Caco-2 (cell line): ENCODE measurements around the gene ANO8. TPM values are rescaled to one million over a fixed set of nuclear protein-coding genes. Genes with fewer than 3 reads are reported as not detected.
A peak's percentile ranks its signal among the peaks of the same experiment; 100 is the strongest.

Experiments used
- BruUV-seq: library from RNA; stranded (reverse); fragments of 400-500 nt; replicated peaks from 2 replicates; lab custom pipeline; 2021; lab: Mats Ljungman, UMichigan
- CTCF ChIA-PET: fragments of 300-600 bp; sonication (Branson Sonifier 250); formaldehyde crosslinking; loops from one replicate; lab custom pipeline; 2022; ENCODE audit warnings: antibody characterized with exemption; lab: Charles Lee
- POLR2A ChIA-PET: fragments of 300-600 bp; sonication (Branson Sonifier 250); formaldehyde crosslinking; loops from one replicate; lab custom pipeline; 2022; ENCODE audit warnings: antibody characterized with exemption; lab: Charles Lee
- DNase-seq, 2 experiments: peaks; one replicate each; pipeline versions ENCODE4 v3.0.0 to v3.0.0-alpha.2; 2020 to 2022
- H3K27me3 ChIP-seq: replicated peaks from 2 replicates; pipeline ENCODE4 v1.6.0; 2011; ENCODE audit warnings: low read length; ENCODE audit not compliant: control insufficient read depth, insufficient read depth
- H3K36me3 ChIP-seq: 2 replicates; pipeline ENCODE4 v1.5.1; 2011; ENCODE audit warnings: low read length; ENCODE audit not compliant: control insufficient read depth, insufficient read depth
- H3K4me1 ChIP-seq: fragments of 250-450 bp; sonication (Bioruptor Pico); 2 replicates; pipeline ENCODE4 v1.5.1; 2020; ENCODE audit warnings: mild to moderate bottlenecking
- H3K4me3 ChIP-seq: 2 replicates; pipeline ENCODE4 v1.5.1; 2011; ENCODE audit warnings: low read depth, mild to moderate bottlenecking, control low read depth, low read length
- H3K9me3 ChIP-seq: fragments of 250-450 bp; sonication (Bioruptor Pico); 2 replicates; pipeline ENCODE4 v1.5.1; 2020; ENCODE audit warnings: mild to moderate bottlenecking, moderate library complexity
- H3K27ac Mint-ChIP-seq: one replicate; pipeline ENCODE4 v1.8.0; 2022; ENCODE audit warnings: mixed read lengths; ENCODE audit not compliant: unreplicated experiment
- H3K27me3 Mint-ChIP-seq: one replicate; pipeline ENCODE4 v1.8.0; 2022; ENCODE audit warnings: mixed read lengths; ENCODE audit not compliant: insufficient read depth, unreplicated experiment
- H3K36me3 Mint-ChIP-seq: one replicate; pipeline ENCODE4 v1.8.0; 2022; ENCODE audit warnings: mild to moderate bottlenecking, mixed read lengths; ENCODE audit not compliant: insufficient read depth, unreplicated experiment
- H3K4me1 Mint-ChIP-seq: one replicate; pipeline ENCODE4 v1.8.0; 2022; ENCODE audit warnings: low read depth, mixed read lengths; ENCODE audit not compliant: unreplicated experiment
- H3K4me3 Mint-ChIP-seq: one replicate; pipeline ENCODE4 v1.8.0; 2022; ENCODE audit warnings: mild to moderate bottlenecking, moderate library complexity, mixed read lengths; ENCODE audit not compliant: unreplicated experiment
- H3K9me3 Mint-ChIP-seq: one replicate; pipeline ENCODE4 v1.8.0; 2022; ENCODE audit warnings: mixed read lengths; ENCODE audit not compliant: unreplicated experiment
- CTCF ChIP-seq, 2 experiments: fragments of 200-600 bp in 1 of 2; IDR thresholded peaks; 1 replicate in 1 of 2; 2 replicates in 1 of 2; pipeline versions ENCODE4 v1.5.1 to v1.8.0; 2011 to 2022; ENCODE audit warnings: antibody characterized with exemption in 1 of 2, control low read depth in 1 of 2, inconsistent platforms in 1 of 2, low read depth in 1 of 2, low read length in 1 of 2, mild to moderate bottlenecking in 1 of 2, moderate library complexity in 1 of 2; ENCODE audit not compliant: insufficient read depth in 1 of 2, severe bottlenecking in 1 of 2, unreplicated experiment in 1 of 2
- intact Hi-C: fragments of 100-400 bp; cut with micrococcal nuclease; formaldehyde crosslinking; loops from one replicate; pipeline ENCODE4 v1.10.0; 2022; ENCODE audit not compliant: unreplicated experiment
- total RNA-seq: library from RNA; stranded (reverse); gene quantifications from 2 replicates; pipeline ENCODE4 v1.2.3, GENCODE V29; 2022

Gene ANO8
- total RNA-seq, 1 experiment from 2014 or later, result 11.5 TPM

- Histone ChIP-seq H3K4me3 (peak overlapping the region; percentile 57), H3K4me1 (peaks cover 20% of the 10 kb centered on the region), H3K27me3 (no peaks in the 10 kb centered on the region), H3K36me3 (peaks cover 1% of the 10 kb centered on the region), H3K9me3 (no peaks in the 10 kb centered on the region)
- no peaks in the 10 kb centered on the region for H3K27me3 Mint-ChIP-seq
- no TSS peak for BruUV-seq
- peaks cover 21% of the 10 kb centered on the region for H3K36me3 Mint-ChIP-seq
- H3K4me1 Mint-ChIP-seq, result no peaks in the 10 kb centered on the region
- intact Hi-C loops, result loop anchor here (5.0 kb wide), 1 partner anchor 36 kb away; no protein-coding TSS in a partner anchor
- ChIA-PET POLR2A (interaction anchor here (0.6 to 2.9 kb wide), 3 partner anchors 19 to 77 kb away, joined by 3 to 17 read pairs (median 3); partner anchors contain the start of genes BST2 and DDA1), CTCF (interaction anchor here (0.6 to 1.6 kb wide), 5 partner anchors 16 to 176 kb away, joined by 3 to 13 read pairs (median 3); partner anchors contain the start of genes DDA1 and MRPL34)
- no peak for TF ChIP-seq CTCF (IDR thresholded peaks at IDR 0.05; ENCODE audit: insufficient read depth in 1 of 2, low read depth in 1 of 2, low read length in 1 of 2, severe bottlenecking in 1 of 2, unreplicated experiment in 1 of 2)
- peak in 1 of 2 experiments; percentile 56 for DNase-seq
- H3K4me3 Mint-ChIP-seq, result peak overlapping the region; percentile 75
- H3K9me3 Mint-ChIP-seq, result no peaks in the 10 kb centered on the region
- H3K27ac Mint-ChIP-seq, result peak overlapping the region; percentile 50
These were observed 5.9 kb downstream of the ANO8 start for GRCh38 chr19:17328517-17329365.

- ChIA-PET CTCF (interaction anchor here (0.6 to 1.7 kb wide), 3 partner anchors 19 to 177 kb away, joined by 3 to 13 read pairs (median 7); partner anchors contain the start of genes DDA1 and MRPL34), POLR2A (interaction anchor here (0.6 to 2.9 kb wide), 3 partner anchors 18 to 1177 kb away, joined by 3 to 17 read pairs (median 3); partner anchors contain the start of gene DDA1)
- Mint-ChIP-seq H3K27me3 (no peaks in the 10 kb centered on the region), H3K4me3 (peak overlapping the region; percentile 75), H3K36me3 (peaks cover 24% of the 10 kb centered on the region), H3K4me1 (no peaks in the 10 kb centered on the region), H3K9me3 (no peaks in the 10 kb centered on the region), H3K27ac (peak overlapping the region; percentile 50)
- peak in 1 of 2 experiments; percentile 36 for TF ChIP-seq CTCF (IDR thresholded peaks at IDR 0.05; ENCODE audit: insufficient read depth in 1 of 2, low read depth in 1 of 2, low read length in 1 of 2, severe bottlenecking in 1 of 2, unreplicated experiment in 1 of 2)
- DNase-seq, result peak; percentile 74 to 86
- Histone ChIP-seq H3K4me1 (peaks cover 20% of the 10 kb centered on the region), H3K27me3 (no peaks in the 10 kb centered on the region), H3K9me3 (no peaks in the 10 kb centered on the region), H3K4me3 (peak overlapping the region; percentile 57), H3K36me3 (peaks cover 1% of the 10 kb centered on the region)
- TSS peak; percentile 42 for BruUV-seq
- intact Hi-C loops, result loop anchor here (5.0 kb wide), 1 partner anchor 36 kb away; no protein-coding TSS in a partner anchor
These were observed 6.8 kb downstream of the ANO8 start for GRCh38 chr19:17327654-17328516.
